Erythroblast (primary cell): ENCODE measurements around the gene GORASP2.

ENCODE experiments used
- GATA1 ChIP-seq: IDR thresholded peaks from 2 replicates; pipeline ENCODE4 v1.6.1; 2011; ENCODE audit warnings: low read depth, mild to moderate bottlenecking, control low read depth, low read length, moderate library complexity
- POLR2A ChIP-seq: IDR thresholded peaks from 2 replicates; pipeline ENCODE4 v1.6.1; 2011; ENCODE audit warnings: mild to moderate bottlenecking, low read length

GRCh38 chr2:170926743-170927297 is 2.2 kb upstream of the GORASP2 start:
- TF ChIP-seq POLR2A (no peak), GATA1 (no peak)
